ENCODE data around the gene RALBP1.

The RALBP1 gene

DNA sequence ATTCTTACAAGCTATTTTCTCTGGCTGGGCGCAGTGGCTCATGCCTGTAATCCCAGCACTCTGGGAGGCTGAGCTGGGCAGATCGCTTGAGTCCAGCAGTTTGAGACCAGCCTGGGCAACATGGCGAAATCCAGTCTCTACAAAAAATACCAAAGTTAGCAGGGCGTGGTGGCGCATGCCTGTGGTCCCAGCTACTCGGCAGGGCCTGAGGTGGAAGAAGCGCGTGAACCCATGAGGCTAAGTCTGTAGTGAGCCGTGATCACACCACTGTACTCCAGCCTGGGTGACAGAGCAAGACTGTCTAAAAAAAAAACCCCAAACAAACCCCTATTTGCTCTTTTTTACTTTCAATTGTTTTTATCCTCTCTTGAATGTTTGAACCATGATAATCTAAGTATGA lies 102.0 kb downstream of the RALBP1 start:
- no peak overlapping the region for H3K9ac ChIP-seq
- no peak overlapping the region for H3K27ac ChIP-seq
- H3K4me3 ChIP-seq = no peak overlapping the region
- no peaks in the 10 kb centered on the region for H3K27me3 ChIP-seq
- no peak for TF ChIP-seq Cebpa-rat (IDR thresholded peaks at IDR 0.05)
- H4K20me1 ChIP-seq = 0 out of 2 replicates have a peak, but pooled peaks cover 4% of the 10 kb centered on the region
- peaks cover 69% of the 10 kb centered on the region for H3K36me3 ChIP-seq
- no peaks in the 10 kb centered on the region for H3K9me3 ChIP-seq
- no peak overlapping the region for H3K4me2 ChIP-seq
- no peaks in the 10 kb centered on the region for H3K4me1 ChIP-seq

DNA sequence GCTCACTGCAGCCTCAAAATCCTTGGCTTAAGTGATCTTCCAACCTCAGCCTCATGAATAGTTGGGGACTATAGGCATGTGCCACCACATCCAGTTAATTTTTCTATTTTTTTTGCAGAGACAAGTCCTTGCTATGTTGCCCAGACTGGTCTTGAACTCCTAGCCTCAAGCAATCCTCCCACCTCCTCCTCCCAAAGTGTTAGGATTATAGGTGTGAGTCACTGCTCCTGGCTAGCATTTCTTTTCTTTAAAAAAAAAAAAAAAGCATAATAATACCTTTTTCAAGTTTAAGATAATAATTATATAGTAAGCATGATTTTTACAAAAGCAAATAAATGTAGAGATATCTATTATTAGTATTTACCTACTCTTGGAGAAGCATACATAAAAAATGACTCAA lies 103.0 kb downstream of the RALBP1 start:
- 0 out of 2 replicates have a peak, but pooled peaks cover 4% of the 10 kb centered on the region for H4K20me1 ChIP-seq
- TF ChIP-seq Cebpa-rat (IDR thresholded peaks at IDR 0.05) = no peak
- no peaks in the 10 kb centered on the region; the same call in 1 of the 2 replicates for H3K9me3 ChIP-seq
- no peak overlapping the region for H3K4me2 ChIP-seq
- H3K4me1 ChIP-seq = no peaks in the 10 kb centered on the region
- peaks cover 78% of the 10 kb centered on the region for H3K36me3 ChIP-seq
- H3K27ac ChIP-seq = no peak overlapping the region
- no peaks in the 10 kb centered on the region for H3K27me3 ChIP-seq
- no peak overlapping the region for H3K4me3 ChIP-seq
- no peak overlapping the region for H3K9ac ChIP-seq

DNA sequence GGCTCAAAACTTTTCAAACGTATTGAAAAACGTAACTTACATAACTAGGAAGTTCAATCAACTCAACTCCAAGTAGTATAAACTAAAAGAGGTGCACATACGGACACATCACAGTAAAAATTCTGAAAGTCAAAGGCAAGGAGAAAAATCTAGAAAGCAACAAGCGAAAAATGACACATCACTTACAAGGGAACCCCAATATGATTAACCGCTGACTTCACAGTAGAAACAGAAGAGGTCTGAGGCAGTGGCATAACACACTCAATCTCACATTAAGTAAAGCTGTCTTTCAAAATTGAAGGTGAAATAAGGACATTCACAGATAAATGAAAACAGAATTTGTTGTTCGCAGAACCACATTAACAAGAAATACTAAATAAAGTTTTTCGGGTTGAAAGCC lies 106.4 kb downstream of the RALBP1 start:
- Histone ChIP-seq H3K36me3 (peaks cover 70% of the 10 kb centered on the region), H3K9ac (no peak overlapping the region), H3K27ac (no peak overlapping the region), H3K9me3 (no peaks in the 10 kb centered on the region; the same call in 1 of the 2 replicates), H3K4me3 (no peak overlapping the region), H3K27me3 (no peaks in the 10 kb centered on the region), H3K4me1 (no peaks in the 10 kb centered on the region), H3K4me2 (no peak overlapping the region), H4K20me1 (peaks cover 6% of the 10 kb centered on the region; the same call in 1 of the 2 replicates)
- no peak for TF ChIP-seq Cebpa-rat (IDR thresholded peaks at IDR 0.05)

DNA sequence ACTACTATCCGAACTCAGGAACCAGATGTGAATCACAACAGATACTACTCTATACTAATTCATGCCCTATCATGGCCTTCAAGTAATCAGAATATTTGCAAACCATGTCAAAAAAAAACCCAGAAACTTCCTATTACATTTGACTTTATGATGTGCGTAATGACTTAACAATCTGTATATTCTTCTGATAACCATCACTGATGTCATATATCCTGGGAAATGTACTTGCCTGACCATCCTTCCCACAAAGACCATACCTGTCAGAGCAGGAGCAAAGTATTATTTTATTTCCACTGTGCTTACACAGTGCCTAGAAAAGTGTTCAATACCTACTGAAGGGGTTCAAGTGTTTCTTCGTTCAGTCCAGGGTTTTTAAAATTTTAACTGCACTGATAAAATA lies 111.5 kb downstream of the RALBP1 start:
- no peak overlapping the region for H3K9ac ChIP-seq
- H3K4me1 ChIP-seq = no peaks in the 10 kb centered on the region
- H3K4me3 ChIP-seq = no peak overlapping the region
- no peak overlapping the region for H3K27ac ChIP-seq
- no peak overlapping the region for H3K4me2 ChIP-seq
- no peak for TF ChIP-seq Cebpa-rat (IDR thresholded peaks at IDR 0.05)
- no peaks in the 10 kb centered on the region for H3K27me3 ChIP-seq
- no peaks in the 10 kb centered on the region; the same call in 1 of the 2 replicates for H3K9me3 ChIP-seq
- H3K36me3 ChIP-seq = peaks cover 78% of the 10 kb centered on the region
- peaks cover 16% of the 10 kb centered on the region; the same call in 1 of the 2 replicates for H4K20me1 ChIP-seq
